Kidney epithelial cell (primary cell): ENCODE results near the gene ITPKC. TPM values are rescaled to one million over a fixed set of nuclear protein-coding genes. Genes with fewer than 3 reads are reported as not detected.

ENCODE experiments used
- DNase-seq: peaks from one replicate; pipeline ENCODE4 v3.0.0-alpha.2; 2010; ENCODE audit warnings: low read depth
- H3K27me3 ChIP-seq: 2 replicates; pipeline ENCODE4 v1.6.0; 2011; ENCODE audit warnings: low read length; ENCODE audit not compliant: control insufficient read depth, insufficient read depth
- H3K36me3 ChIP-seq: 2 replicates; pipeline ENCODE4 v1.5.1; 2011; ENCODE audit warnings: low read length; ENCODE audit not compliant: control insufficient read depth, insufficient read depth
- H3K4me3 ChIP-seq: 2 replicates; pipeline ENCODE4 v1.5.1; 2011; ENCODE audit warnings: low read depth, mild to moderate bottlenecking, control low read depth, low read length
- total RNA-seq: library from RNA; depleted of rRNA; stranded (reverse); fragments of >200 nt; gene quantifications from 2 replicates; pipeline ENCODE4 v1.2.3, GENCODE V29; 2015
- TF ChIP-seq, protein P1 (sequence below): IDR thresholded peaks from 2 replicates; pipeline ENCODE4 v1.5.1; 2011; ENCODE audit warnings: mild to moderate bottlenecking, moderate library complexity, low read length, control low read depth, inconsistent platforms; ENCODE audit not compliant: insufficient read depth, poor library complexity, severe bottlenecking

ITPKC gene
- total RNA-seq, 1 donor from 2014 or later: 25.8 TPM

GRCh38 chr19:40704491-40705361 lies 12.2 kb upstream of the ITPKC start:
- TF ChIP-seq, protein P1, sequence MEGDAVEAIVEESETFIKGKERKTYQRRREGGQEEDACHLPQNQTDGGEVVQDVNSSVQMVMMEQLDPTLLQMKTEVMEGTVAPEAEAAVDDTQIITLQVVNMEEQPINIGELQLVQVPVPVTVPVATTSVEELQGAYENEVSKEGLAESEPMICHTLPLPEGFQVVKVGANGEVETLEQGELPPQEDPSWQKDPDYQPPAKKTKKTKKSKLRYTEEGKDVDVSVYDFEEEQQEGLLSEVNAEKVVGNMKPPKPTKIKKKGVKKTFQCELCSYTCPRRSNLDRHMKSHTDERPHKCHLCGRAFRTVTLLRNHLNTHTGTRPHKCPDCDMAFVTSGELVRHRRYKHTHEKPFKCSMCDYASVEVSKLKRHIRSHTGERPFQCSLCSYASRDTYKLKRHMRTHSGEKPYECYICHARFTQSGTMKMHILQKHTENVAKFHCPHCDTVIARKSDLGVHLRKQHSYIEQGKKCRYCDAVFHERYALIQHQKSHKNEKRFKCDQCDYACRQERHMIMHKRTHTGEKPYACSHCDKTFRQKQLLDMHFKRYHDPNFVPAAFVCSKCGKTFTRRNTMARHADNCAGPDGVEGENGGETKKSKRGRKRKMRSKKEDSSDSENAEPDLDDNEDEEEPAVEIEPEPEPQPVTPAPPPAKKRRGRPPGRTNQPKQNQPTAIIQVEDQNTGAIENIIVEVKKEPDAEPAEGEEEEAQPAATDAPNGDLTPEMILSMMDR: no peak
- Histone ChIP-seq H3K27me3 (no peaks in the 10 kb centered on the region), H3K4me3 (no peak overlapping the region), H3K36me3 (no peaks in the 10 kb centered on the region)
- no peak for DNase-seq

- TF ChIP-seq, protein P1: no peak
- H3K4me3 ChIP-seq: no peak overlapping the region
- peaks cover 2% of the 10 kb centered on the region for H3K36me3 ChIP-seq
- DNase-seq: no peak
- no peaks in the 10 kb centered on the region for H3K27me3 ChIP-seq
These were observed 11.6 kb upstream of the ITPKC start for GRCh38 chr19:40705362-40705651.

DNA sequence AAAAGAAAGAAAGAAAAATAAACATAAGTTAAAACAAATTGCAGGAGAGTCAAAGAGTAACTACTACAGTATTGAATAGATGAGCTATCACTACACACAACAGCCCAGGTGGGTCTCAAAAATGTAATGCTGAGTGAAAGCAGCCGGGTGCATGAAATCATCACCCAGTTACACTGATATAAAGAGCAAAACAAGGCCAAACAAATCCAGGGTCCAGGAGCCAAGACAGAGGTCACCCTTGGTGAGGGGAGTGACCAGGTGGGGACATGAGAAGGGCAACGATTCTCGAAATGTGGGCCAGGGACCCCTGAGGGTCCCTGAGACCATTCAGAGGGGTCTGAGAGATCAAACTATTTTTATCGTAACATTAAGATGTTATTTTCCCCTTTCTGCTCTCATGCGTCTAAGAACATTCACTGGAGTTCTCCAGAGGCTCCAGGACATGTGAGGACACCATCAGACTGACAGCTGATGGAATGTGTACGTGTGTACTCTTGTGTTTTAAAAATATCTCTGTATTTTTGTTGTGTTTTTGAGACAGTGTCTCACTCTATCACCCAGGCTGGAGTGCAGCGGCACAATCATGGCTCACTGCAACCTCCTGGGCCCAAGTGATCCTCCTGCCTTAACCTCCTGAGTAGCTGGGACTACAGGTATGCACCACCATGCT lies 10.8 kb upstream of the ITPKC start:
- no peak overlapping the region for H3K4me3 ChIP-seq
- no peak for DNase-seq
- TF ChIP-seq, protein P1: no peak
- H3K36me3 ChIP-seq: peaks cover 2% of the 10 kb centered on the region
- H3K27me3 ChIP-seq: no peaks in the 10 kb centered on the region

- TF ChIP-seq, protein P1: no peak
- Histone ChIP-seq H3K27me3 (no peaks in the 10 kb centered on the region), H3K36me3 (peaks cover 2% of the 10 kb centered on the region), H3K4me3 (no peak overlapping the region)
- DNase-seq: no peak
These were observed 9.3 kb upstream of the ITPKC start for GRCh38 chr19:40707615-40708014.

DNA sequence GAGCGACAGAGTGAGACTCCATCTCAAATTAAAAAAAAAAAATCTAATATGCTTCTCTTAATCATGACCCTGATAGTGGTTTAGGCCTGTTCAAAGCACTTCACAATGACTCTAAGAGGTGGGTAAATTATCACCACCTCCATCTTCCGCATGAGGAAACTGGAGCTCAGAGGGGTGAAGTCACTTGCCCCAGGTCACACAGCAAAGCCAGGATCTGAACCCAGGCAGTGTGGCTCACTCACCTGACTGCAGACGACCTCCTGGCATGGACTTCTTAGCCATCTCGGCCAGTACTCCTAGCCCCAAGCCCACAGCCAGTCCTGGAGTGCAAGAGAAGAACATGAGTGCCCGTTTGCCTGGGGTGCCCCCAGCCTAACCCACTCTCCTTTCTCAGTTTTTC lies 7.1 kb upstream of the ITPKC start:
- TF ChIP-seq, protein P1: no peak
- Histone ChIP-seq H3K4me3 (no peak overlapping the region), H3K36me3 (peaks cover 2% of the 10 kb centered on the region), H3K27me3 (no peaks in the 10 kb centered on the region)
- DNase-seq: no peak
